HUES64 (cell line): ENCODE results near the gene ACAD10.
"Not testable (repeated sequence)": the region's sequence is repeated elsewhere in the genome, so short reads cannot be mapped to it uniquely, and the experiment has no call there.

Experiments used
- H3K27ac ChIP-seq: 2 replicates; pipeline ENCODE4 v1.7.0; 2013; ENCODE audit warnings: low read depth, low read length, inconsistent platforms
- H3K27me3 ChIP-seq: 2 replicates; pipeline ENCODE4 v1.6.1; 2013; ENCODE audit warnings: mild to moderate bottlenecking, low read length; ENCODE audit not compliant: insufficient read depth
- H3K36me3 ChIP-seq: 2 replicates; pipeline ENCODE4 v1.6.1; 2013; ENCODE audit warnings: mild to moderate bottlenecking, low read length; ENCODE audit not compliant: insufficient read depth
- H3K4me1 ChIP-seq: 2 replicates; pipeline ENCODE4 v1.6.1; 2013; ENCODE audit warnings: mild to moderate bottlenecking, low read length, moderate library complexity; ENCODE audit not compliant: insufficient read depth
- H3K4me3 ChIP-seq: 2 replicates; pipeline ENCODE4 v1.5.1; 2013; ENCODE audit warnings: mild to moderate bottlenecking, low read length, moderate library complexity
- H3K9ac ChIP-seq: 2 replicates; pipeline ENCODE4 v1.6.1; 2013; ENCODE audit warnings: mild to moderate bottlenecking, low read depth, low read length
- H3K9me3 ChIP-seq: 2 replicates; pipeline ENCODE4 v1.6.1; 2013; ENCODE audit warnings: low read depth, low read length; ENCODE audit not compliant: insufficient read depth
- WGBS: fragments of 150-250, 120-280 bp; methylation state at CpG from one replicate; pipeline ENCODE4 v1.1.7; 2013; ENCODE audit warnings: missing lambda C conversion rate; 5-methylcytosine and 5-hydroxymethylcytosine counted together

ACAD10 gene

DNA sequence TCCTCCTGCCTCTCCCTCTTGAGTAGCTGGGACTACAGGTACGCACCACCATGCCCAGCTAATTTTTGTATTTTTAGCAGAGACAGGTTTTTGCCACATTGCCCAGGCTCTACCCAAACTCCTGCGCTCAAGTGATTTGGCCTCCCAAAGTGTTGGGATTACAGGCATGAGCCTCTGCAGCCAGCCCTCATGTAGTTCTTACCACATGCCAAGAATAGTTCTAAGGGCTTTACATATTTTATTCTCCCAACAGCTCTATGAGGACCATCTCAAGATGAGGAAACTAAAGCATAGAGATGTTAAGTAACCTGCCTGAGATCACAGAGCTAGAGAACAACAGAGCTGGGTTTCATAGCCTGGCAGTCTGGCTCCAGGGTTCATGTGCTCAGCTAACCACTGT, 42.9 kb downstream of the ACAD10 start:
- WGBS, result 95% methylated on average over 2 of the region's 2 CpGs
- Histone ChIP-seq H3K4me3 (no peak overlapping the region), H3K27ac (no peak overlapping the region), H3K36me3 (peaks cover 40% of the 10 kb centered on the region), H3K4me1 (no peaks in the 10 kb centered on the region), H3K9ac (no peak overlapping the region), H3K27me3 (no peaks in the 10 kb centered on the region), H3K9me3 (peaks cover 3% of the 10 kb centered on the region; the same call in 1 of the 2 replicates)

DNA sequence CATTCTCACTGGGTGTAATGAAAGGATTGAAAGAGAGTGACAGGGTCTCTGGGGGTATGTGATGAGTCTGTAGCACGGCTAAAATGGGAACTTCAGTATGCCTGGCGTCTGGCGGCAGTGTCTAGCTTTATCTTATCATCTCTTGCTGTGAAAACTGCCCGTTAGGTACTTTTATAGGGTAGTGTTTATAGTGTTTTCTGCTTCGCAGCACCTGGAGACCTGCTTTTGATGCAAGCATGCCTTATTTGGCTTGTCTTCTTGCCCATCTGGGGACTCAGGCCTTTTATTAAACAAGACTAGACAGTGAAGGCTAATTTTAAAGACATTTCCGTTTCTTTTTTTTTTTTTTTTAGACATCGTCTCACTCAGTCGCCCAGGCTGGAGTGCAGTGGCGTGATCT, 44.6 kb downstream of the ACAD10 start:
- Histone ChIP-seq H3K27me3 (no peaks in the 10 kb centered on the region), H3K9ac (no peak overlapping the region), H3K27ac (no peak overlapping the region), H3K4me3 (no peak overlapping the region), H3K9me3 (no peaks in the 10 kb centered on the region), H3K4me1 (no peaks in the 10 kb centered on the region), H3K36me3 (peaks cover 37% of the 10 kb centered on the region)
- 89% methylated on average over 9 of the region's 9 CpGs for WGBS

GRCh38 chr12:111732786-111733185, 46.9 kb downstream of the ACAD10 start:
- WGBS, result 95% methylated on average over 4 of the region's 4 CpGs
- no peaks in the 10 kb centered on the region for H3K27me3 ChIP-seq
- no peaks in the 10 kb centered on the region for H3K4me1 ChIP-seq
- no peak overlapping the region for H3K9ac ChIP-seq
- H3K36me3 ChIP-seq, result peaks cover 39% of the 10 kb centered on the region
- H3K9me3 ChIP-seq, result no peaks in the 10 kb centered on the region
- H3K27ac ChIP-seq, result no peak overlapping the region
- H3K4me3 ChIP-seq, result no peak overlapping the region

DNA sequence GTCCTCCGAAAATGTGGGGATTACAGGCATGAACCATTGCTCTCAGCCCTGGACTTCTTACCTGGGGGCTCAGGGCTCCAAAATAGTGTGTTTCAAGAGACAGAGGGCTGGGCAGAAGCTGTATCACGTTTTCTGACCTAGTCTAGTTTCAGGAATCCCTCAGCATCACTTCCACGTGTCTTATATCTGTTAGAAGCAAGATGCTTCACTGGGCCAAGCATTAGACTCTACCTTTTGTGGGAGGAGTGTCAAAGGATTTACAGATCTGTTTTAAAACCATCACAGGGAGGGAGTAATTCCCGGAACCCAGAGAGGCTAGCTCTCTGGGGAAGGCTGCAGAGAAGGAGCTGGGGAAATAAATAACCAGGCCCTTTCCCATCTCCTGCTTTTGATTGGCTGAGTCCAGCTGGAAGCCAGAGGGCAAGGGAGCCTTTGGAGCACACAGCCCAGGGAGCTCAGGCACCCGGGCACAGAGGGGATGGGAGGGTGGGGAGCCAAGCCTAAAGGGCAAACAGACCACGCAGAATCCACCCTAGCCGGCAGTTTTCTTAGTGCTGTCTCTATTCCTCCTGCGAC, 47.6 kb downstream of the ACAD10 start:
- no peak overlapping the region for H3K4me3 ChIP-seq
- H3K27me3 ChIP-seq, result no peaks in the 10 kb centered on the region
- H3K4me1 ChIP-seq, result no peaks in the 10 kb centered on the region
- no peak overlapping the region for H3K9ac ChIP-seq
- no peaks in the 10 kb centered on the region for H3K9me3 ChIP-seq
- 89% methylated on average over 8 of the region's 8 CpGs for WGBS
- H3K27ac ChIP-seq, result no peak overlapping the region
- peaks cover 37% of the 10 kb centered on the region for H3K36me3 ChIP-seq

DNA sequence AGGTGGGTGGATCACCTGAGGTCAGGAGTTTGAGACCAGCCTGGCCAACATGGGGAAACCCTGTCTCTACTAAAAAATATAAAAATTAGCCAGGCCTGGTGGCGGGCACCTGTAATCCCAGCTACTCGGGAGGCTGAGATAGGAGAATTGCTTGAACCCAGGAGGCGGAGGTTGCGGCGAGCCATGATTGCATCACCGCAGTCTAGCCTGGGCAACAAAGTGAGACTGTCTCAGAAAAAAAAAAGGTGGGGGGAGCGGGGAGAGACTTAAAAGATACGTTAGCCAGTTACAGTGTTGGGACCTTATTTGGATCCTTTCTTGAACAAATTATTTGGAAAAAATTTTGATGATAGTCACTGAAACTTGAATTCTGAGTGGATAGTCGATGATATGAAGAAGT, 53.7 kb downstream of the ACAD10 start:
- not testable (repeated sequence) for H3K9ac ChIP-seq, H3K4me1 ChIP-seq, H3K9me3 ChIP-seq, H3K27ac ChIP-seq, H3K4me3 ChIP-seq, H3K27me3 ChIP-seq
- 96% methylated on average over 9 of the region's 9 CpGs for whole genome bisulfite sequencing
- peaks cover 18% of the 10 kb centered on the region for H3K36me3 ChIP-seq

DNA sequence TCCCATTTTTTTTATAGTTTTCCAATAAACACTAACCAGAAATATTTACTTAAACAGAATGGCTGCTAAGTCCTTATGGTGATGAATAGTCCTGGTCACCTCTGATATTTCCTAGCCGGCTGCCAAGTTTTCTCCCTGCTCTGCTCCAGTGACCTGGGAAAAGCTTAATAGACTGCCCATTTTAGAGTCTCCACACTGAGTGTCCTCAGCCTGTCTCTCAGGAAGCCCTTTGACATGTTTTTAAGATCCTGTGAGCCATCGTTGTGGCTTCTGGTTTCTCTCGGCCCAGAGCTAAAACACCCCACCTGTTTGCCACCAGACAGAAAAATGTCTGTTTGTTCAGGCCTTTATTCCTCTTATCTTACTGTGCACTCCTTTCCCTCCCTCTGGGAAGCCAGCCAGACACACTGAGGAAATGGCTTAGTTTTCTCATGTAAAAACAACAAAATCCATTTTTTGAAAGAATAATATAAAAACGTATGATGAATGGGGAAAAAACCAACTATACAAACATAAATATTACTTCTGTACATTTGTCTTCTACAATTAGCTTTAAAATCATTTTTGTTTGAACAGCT, 55.5 kb downstream of the ACAD10 start:
- Histone ChIP-seq H3K4me3 (no peak overlapping the region), H3K9ac (no peak overlapping the region), H3K4me1 (no peaks in the 10 kb centered on the region), H3K9me3 (no peaks in the 10 kb centered on the region), H3K27me3 (no peaks in the 10 kb centered on the region), H3K36me3 (peaks cover 29% of the 10 kb centered on the region), H3K27ac (no peak overlapping the region)
- WGBS, result 89% methylated on average over 3 of the region's 4 CpGs

- no peaks in the 10 kb centered on the region for H3K9me3 ChIP-seq
- no peaks in the 10 kb centered on the region for H3K27me3 ChIP-seq
- H3K4me3 ChIP-seq, result no peak overlapping the region
- 90% methylated on average over 4 of the region's 4 CpGs for WGBS
- no peak overlapping the region for H3K27ac ChIP-seq
- peaks cover 39% of the 10 kb centered on the region for H3K36me3 ChIP-seq
- no peak overlapping the region for H3K9ac ChIP-seq
- H3K4me1 ChIP-seq, result no peaks in the 10 kb centered on the region
Observed at GRCh38 chr12:111745211-111745610, 59.4 kb downstream of the ACAD10 start.

GRCh38 chr12:111747333-111747732, 61.5 kb downstream of the ACAD10 start:
- H3K36me3 ChIP-seq, result peaks cover 46% of the 10 kb centered on the region
- 91% methylated on average over 9 of the region's 9 CpGs for WGBS

GRCh38 chr12:111748151-111748672, 62.4 kb downstream of the ACAD10 start:
- no peak overlapping the region for H3K27ac ChIP-seq
- no peaks in the 10 kb centered on the region for H3K27me3 ChIP-seq
- 94% methylated on average over 8 of the region's 8 CpGs for WGBS

More at GRCh38 chr12:111747333-111747732, 61.5 kb downstream of the ACAD10 start:
- H3K9me3 ChIP-seq, result no peaks in the 10 kb centered on the region
- no peak overlapping the region for H3K9ac ChIP-seq
- no peak overlapping the region for H3K27ac ChIP-seq
- no peak overlapping the region for H3K4me3 ChIP-seq
- H3K27me3 ChIP-seq, result no peaks in the 10 kb centered on the region
- H3K4me1 ChIP-seq, result no peaks in the 10 kb centered on the region

GRCh38 chr12:111748867-111749266, 63.0 kb downstream of the ACAD10 start:
- H3K36me3 ChIP-seq, result peaks cover 46% of the 10 kb centered on the region
- no peaks in the 10 kb centered on the region for H3K9me3 ChIP-seq
- H3K27me3 ChIP-seq, result no peaks in the 10 kb centered on the region
- no peak overlapping the region for H3K27ac ChIP-seq
- 96% methylated on average over 7 of the region's 7 CpGs for WGBS
- no peak overlapping the region for H3K4me3 ChIP-seq
- no peak overlapping the region for H3K9ac ChIP-seq
- H3K4me1 ChIP-seq, result no peaks in the 10 kb centered on the region

More at GRCh38 chr12:111748151-111748672, 62.4 kb downstream of the ACAD10 start:
- Histone ChIP-seq H3K9ac (no peak overlapping the region), H3K4me3 (no peak overlapping the region), H3K36me3 (peaks cover 46% of the 10 kb centered on the region), H3K4me1 (no peaks in the 10 kb centered on the region), H3K9me3 (no peaks in the 10 kb centered on the region)

DNA sequence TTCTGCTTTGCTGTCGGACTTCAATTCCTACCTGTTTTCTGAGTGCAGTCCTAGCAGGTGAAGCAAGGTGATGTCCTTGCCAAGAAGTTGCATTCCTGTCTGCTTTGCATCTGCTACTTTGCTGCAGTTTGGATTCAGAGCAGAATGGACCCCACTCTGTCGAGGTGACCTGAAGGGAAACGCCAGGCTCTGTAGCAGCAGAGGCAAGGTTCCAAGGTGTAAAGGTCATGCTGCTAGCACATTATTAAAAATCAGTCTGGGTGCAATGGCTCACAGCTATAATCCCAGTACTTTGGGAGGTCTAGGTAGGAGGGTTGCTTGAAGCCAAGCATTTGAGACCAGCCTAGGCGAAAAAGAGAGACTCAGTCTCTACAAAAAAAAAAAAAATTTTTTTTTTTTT, 63.5 kb downstream of the ACAD10 start:
- H3K27ac ChIP-seq, result no peak overlapping the region

More for the DNA sequence above, 63.5 kb downstream of the ACAD10 start:
- Histone ChIP-seq H3K36me3 (peaks cover 45% of the 10 kb centered on the region), H3K9me3 (no peaks in the 10 kb centered on the region), H3K27me3 (no peaks in the 10 kb centered on the region), H3K4me1 (no peaks in the 10 kb centered on the region), H3K9ac (no peak overlapping the region), H3K4me3 (no peak overlapping the region)
- 92% methylated on average over 4 of the region's 4 CpGs for WGBS
